GM23338 (cell line): ENCODE measurements around the gene CDCA4.

Experiments
- CTCF ChIP-seq, 2 experiments: fragments of 200-600 bp in 1 of 2; sonication (generic) in 1 of 2; conservative IDR thresholded peaks; 2 replicates each; pipeline versions ENCODE4 v1.5.1 to v1.6.1; 2016 to 2017; ENCODE audit warnings: antibody characterized with exemption in 2 of 2, low read depth in 2 of 2, mild to moderate bottlenecking in 2 of 2, moderate library complexity in 1 of 2
- EZH2 ChIP-seq: fragments of 200-600 bp; sonication (generic); IDR thresholded peaks from one replicate; pipeline ENCODE4 v1.8.0; 2017; ENCODE audit warnings: antibody characterized with exemption, mild to moderate bottlenecking, low read depth; ENCODE audit not compliant: unreplicated experiment
- EZH2phosphoT487 ChIP-seq: fragments of 200-600 bp; sonication (generic); IDR thresholded peaks from one replicate; pipeline ENCODE4 v1.8.1; 2018; ENCODE audit warnings: antibody characterized with exemption; ENCODE audit not compliant: unreplicated experiment

GRCh38 chr14:105058521-105059034 is 37.7 kb upstream of the CDCA4 start:
- TF ChIP-seq CTCF (conservative IDR thresholded peaks at IDR 0.05; ENCODE audit: low read depth in 2 of 2), result no peak
- no peak for TF ChIP-seq EZH2
- no peak for TF ChIP-seq EZH2phosphoT487
